GM12874 (cell line): ENCODE data around the gene ONECUT1.

Source experiments
- TF ChIP-seq, protein P1 (sequence below): IDR thresholded peaks from 2 replicates; pipeline ENCODE4 v1.5.1; 2011; ENCODE audit warnings: low read depth, mild to moderate bottlenecking, control low read depth, low read length, moderate library complexity; ENCODE audit not compliant: insufficient read depth

Gene ONECUT1

DNA sequence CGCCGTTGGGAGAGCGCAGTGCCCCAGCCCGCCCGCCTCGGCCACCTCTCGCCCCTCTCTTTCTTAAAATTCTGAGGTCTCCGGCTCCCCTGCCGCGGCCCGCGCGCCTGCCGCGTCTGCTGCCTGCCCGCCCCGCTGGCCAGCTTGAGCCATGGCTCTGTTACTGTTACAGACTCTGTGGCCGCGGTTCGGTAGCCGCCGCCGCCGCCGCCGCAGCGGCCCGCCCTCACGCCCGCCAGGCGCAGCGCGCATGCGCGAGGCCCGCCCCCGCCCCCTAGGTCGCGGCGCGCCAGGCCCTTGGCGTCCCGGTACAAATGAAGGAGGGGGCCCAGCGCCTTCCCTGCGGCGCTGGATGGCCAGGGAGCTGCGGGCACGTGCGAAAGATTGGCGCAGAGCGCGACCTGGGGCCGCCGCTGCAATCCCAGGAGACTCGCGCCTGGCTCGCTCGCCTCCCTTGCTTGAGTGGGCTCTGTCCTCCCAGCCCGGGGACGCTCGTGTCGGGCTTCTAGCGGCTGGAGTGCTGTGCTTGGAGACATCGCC lies at the start of gene ONECUT1:
TSS of gene ONECUT1 (minus strand) at position 168 of the 540 bp plus-strand sequence. CDS start 452 bp downstream, outside the sequence.
- TF ChIP-seq, protein P1, sequence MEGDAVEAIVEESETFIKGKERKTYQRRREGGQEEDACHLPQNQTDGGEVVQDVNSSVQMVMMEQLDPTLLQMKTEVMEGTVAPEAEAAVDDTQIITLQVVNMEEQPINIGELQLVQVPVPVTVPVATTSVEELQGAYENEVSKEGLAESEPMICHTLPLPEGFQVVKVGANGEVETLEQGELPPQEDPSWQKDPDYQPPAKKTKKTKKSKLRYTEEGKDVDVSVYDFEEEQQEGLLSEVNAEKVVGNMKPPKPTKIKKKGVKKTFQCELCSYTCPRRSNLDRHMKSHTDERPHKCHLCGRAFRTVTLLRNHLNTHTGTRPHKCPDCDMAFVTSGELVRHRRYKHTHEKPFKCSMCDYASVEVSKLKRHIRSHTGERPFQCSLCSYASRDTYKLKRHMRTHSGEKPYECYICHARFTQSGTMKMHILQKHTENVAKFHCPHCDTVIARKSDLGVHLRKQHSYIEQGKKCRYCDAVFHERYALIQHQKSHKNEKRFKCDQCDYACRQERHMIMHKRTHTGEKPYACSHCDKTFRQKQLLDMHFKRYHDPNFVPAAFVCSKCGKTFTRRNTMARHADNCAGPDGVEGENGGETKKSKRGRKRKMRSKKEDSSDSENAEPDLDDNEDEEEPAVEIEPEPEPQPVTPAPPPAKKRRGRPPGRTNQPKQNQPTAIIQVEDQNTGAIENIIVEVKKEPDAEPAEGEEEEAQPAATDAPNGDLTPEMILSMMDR = no peak

DNA sequence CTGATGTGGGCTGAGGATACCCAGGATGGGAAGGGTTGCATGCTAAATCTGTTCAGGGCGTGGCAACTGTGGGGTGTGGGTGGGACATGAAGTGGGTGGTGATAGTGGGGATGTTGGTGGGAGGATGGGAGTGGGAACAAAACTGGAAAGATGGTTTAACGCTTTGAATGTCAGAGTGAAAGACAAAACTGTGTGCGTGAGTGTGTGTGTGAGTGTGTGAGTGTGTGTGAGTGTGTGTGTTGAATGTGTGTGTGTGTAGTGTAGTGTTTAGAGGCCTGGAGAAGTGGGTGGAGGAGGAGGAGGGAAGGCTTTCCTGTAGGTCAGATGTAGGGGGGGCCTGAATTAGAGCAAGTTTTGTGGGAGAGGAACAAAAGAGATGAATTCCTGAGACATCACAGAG lies 44.2 kb upstream of the ONECUT1 start:
- TF ChIP-seq, protein P1 = no peak

DNA sequence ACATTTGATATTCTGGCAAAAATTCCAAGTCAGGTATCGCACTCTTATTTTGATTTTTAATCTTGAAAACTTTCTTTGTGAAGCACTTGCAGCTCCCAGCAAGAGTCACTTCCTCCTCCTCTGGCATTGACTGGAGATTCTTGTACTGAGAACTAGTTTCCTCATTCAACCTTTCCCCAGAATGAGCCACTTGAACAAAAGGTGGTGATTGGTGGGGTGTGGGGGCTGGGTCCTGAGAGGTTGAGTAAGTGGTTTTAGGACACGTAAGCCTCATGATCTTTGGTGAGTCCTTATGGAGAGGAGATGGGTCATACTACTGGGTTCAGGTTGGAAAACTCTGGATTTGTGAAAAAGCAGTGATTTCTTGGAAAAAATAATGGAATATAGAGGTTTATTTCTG lies 32.3 kb upstream of the ONECUT1 start:
- TF ChIP-seq, protein P1 = no peak

- TF ChIP-seq, protein P1 = no peak
These were observed 29.1 kb upstream of the ONECUT1 start for GRCh38 chr15:52819253-52819652.

DNA sequence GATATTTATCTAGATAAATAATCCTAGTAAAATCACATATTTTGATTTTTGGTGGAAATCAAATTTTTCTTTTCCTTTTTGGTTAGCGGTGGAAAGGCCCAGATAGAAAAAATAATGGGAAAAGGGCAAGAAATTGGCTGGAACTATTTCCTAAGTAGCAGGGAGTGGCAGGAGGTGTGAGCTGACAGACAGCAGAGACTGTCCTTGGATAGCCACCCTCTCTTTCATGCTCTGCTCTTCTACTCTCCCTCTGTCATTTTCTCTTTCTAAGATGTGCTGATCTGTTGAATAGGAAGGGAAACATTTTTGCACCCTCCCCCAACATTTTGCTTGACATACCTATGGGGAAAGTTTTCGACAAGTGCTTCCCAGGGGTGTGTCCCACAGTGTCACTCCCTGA lies 18.9 kb upstream of the ONECUT1 start:
- TF ChIP-seq, protein P1 = no peak

GRCh38 chr15:52808441-52808840 lies 18.3 kb upstream of the ONECUT1 start:
- TF ChIP-seq, protein P1 = no peak

DNA sequence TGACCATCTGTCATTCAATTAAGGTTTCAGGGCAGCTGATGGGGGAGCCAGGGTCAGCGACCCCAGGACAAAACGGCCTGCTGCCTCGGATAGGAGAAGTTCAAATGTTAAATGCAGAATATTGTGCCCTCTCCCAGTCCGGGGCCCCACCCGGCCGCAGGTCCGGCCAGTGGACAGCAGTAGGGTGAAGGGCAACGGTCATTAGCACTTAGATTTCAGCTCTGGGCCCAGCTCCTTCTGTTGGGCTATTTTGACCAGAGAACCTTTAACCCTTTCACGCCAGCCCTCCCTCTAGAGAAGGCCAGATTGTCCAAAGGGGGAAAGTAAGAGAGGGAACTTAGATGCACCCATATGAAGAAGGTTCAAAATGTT lies 16.1 kb upstream of the ONECUT1 start:
- TF ChIP-seq, protein P1 = no peak
